Muscle of leg (tissue), 16 donors: ENCODE results near the gene SIX5. TPM values are rescaled to one million over a fixed set of nuclear protein-coding genes. Genes with fewer than 3 reads are reported as not detected.

Experiments
- DNase-seq: peaks from one replicate; pipeline ENCODE4 v3.0.0; 2013
- H3K27ac ChIP-seq: one replicate; pipeline ENCODE4 v1.5.1; 2013; ENCODE audit warnings: mild to moderate bottlenecking, low read length, control low read depth
- H3K27me3 ChIP-seq: one replicate; pipeline ENCODE4 v1.6.1; 2013; ENCODE audit warnings: low read length; ENCODE audit not compliant: control insufficient read depth, insufficient read depth
- H3K36me3 ChIP-seq: one replicate; pipeline ENCODE4 v1.6.1; 2013; ENCODE audit warnings: low read length; ENCODE audit not compliant: control insufficient read depth, insufficient read depth
- H3K4me1 ChIP-seq: one replicate; pipeline ENCODE4 v1.6.1; 2013; ENCODE audit warnings: low read length; ENCODE audit not compliant: control insufficient read depth, insufficient read depth
- H3K4me3 ChIP-seq: one replicate; pipeline ENCODE4 v1.5.1; 2013; ENCODE audit warnings: low read length, control low read depth
- H3K9me3 ChIP-seq: replicated peaks from 2 replicates; pipeline ENCODE4 v1.6.1; 2013; ENCODE audit warnings: low read depth, low read length; ENCODE audit not compliant: control insufficient read depth
- WGBS: methylation state at CpG from one replicate; pipeline ENCODE4 v1.1.5; 2013; ENCODE audit warnings: missing lambda C conversion rate; ENCODE audit not compliant: insufficient coverage; 5-methylcytosine and 5-hydroxymethylcytosine counted together
- long read RNA-seq, 11 donors: transcript quantifications; one replicate each; lab custom pipeline, GENCODE V29; 2026
- polyA plus RNA-seq, 8 donors: library from polyadenylated mRNA; unstranded; fragments of 120-200 nt; gene quantifications; one replicate each; pipeline versions ENCODE4 v1.2.1 to v1.2.3, GENCODE V29; 2013; ENCODE audit warnings: inconsistent platforms in 1 of 8, low replicate concordance in 1 of 8; ENCODE audit not compliant: insufficient read length in 8 of 8, insufficient read depth in 1 of 8
- total RNA-seq: library from RNA; stranded (reverse); fragments of 120-200 nt; gene quantifications from one replicate; pipeline ENCODE4 v1.2.4, GENCODE V29; 2013

Gene SIX5
- total RNA-seq, result 14.9 TPM
- polyA plus RNA-seq, result 10 to 100 TPM; 16.7 to 31.9 (median 25.3) TPM
- long read RNA-seq, donor 1, partial matches to known transcripts, result 0 of 3 reads
- long read RNA-seq, donor 1, other reads (novel, unspliced or antisense), result 0 of 3 reads
- long read RNA-seq, donor 2, result 0 reads
- long read RNA-seq, donor 3, transcript SIX5-205 (3 exons, 2,943 nt), result major isoform, 7 of 14 reads
- long read RNA-seq, donor 3, partial matches to known transcripts, result 6 of 14 reads
- long read RNA-seq, donor 3, other reads (novel, unspliced or antisense), result 0 of 14 reads
- long read RNA-seq, donor 4, partial matches to known transcripts, result 0 of 8 reads
- long read RNA-seq, donor 4, other reads (novel, unspliced or antisense), result 0 of 8 reads
- long read RNA-seq, donor 5, transcript SIX5-205 (3 exons, 2,943 nt), result major isoform, 11 of 24 reads
- long read RNA-seq, donor 5, partial matches to known transcripts, result 9 of 24 reads
- long read RNA-seq, donor 5, other reads (novel, unspliced or antisense), result 0 of 24 reads
- long read RNA-seq, donor 6, transcript SIX5-205 (3 exons, 2,943 nt), result major isoform, 9 of 11 reads
- long read RNA-seq, donor 6, partial matches to known transcripts, result 0 of 11 reads
- long read RNA-seq, donor 6, other reads (novel, unspliced or antisense), result 0 of 11 reads
- long read RNA-seq, donor 7, partial matches to known transcripts, result 0 of 2 reads
- long read RNA-seq, donor 7, other reads (novel, unspliced or antisense), result 0 of 2 reads
- long read RNA-seq, donor 8, partial matches to known transcripts, result 31 of 34 reads
- long read RNA-seq, donor 8, other reads (novel, unspliced or antisense), result 0 of 34 reads
- long read RNA-seq, donor 9, partial matches to known transcripts, result 0 of 4 reads
- long read RNA-seq, donor 9, other reads (novel, unspliced or antisense), result 0 of 4 reads
- long read RNA-seq, donor 10, transcript SIX5-205 (3 exons, 2,943 nt), result major isoform, 5 of 24 reads
- long read RNA-seq, donor 10, partial matches to known transcripts, result 18 of 24 reads
- long read RNA-seq, donor 10, other reads (novel, unspliced or antisense), result 0 of 24 reads
- long read RNA-seq, donor 11, partial matches to known transcripts, result 0 of 5 reads
- long read RNA-seq, donor 11, other reads (novel, unspliced or antisense), result 0 of 5 reads

GRCh38 chr19:45768984-45769782, at the start of gene SIX5:
Gene SIX5, minus strand, starts transcription at chr19:45769252. Its CDS starts 408 bp downstream, at chr19:45768844.
- peak; percentile 99 for DNase-seq
- WGBS, result under 1% methylated on average over 63 of the region's 70 CpGs
- Histone ChIP-seq H3K4me3 (peak within 1 kb of the TSS; percentile 89), H3K36me3 (peaks cover 38% of the 10 kb centered on the region), H3K27me3 (peaks cover 2% of the 10 kb centered on the region), H3K9me3 (no peaks in the 10 kb centered on the region), H3K27ac (peak within 1 kb of the TSS; percentile 100), H3K4me1 (peaks cover 71% of the 10 kb centered on the region)

- H3K9me3 ChIP-seq, result no peaks in the 10 kb centered on the region
- WGBS, result 69% methylated on average over 18 of the region's 19 CpGs
- DNase-seq, result peak; percentile 33
- H3K4me3 ChIP-seq, result no peak overlapping the region
- H3K27ac ChIP-seq, result no peak overlapping the region
- no peaks in the 10 kb centered on the region for H3K27me3 ChIP-seq
- peaks cover 38% of the 10 kb centered on the region for H3K36me3 ChIP-seq
- peaks cover 28% of the 10 kb centered on the region for H3K4me1 ChIP-seq
Measured at GRCh38 chr19:45817725-45818301, 48.8 kb upstream of the SIX5 start.

GRCh38 chr19:45817010-45817724, 48.1 kb upstream of the SIX5 start:
- 25% methylated on average over 14 of the region's 24 CpGs for WGBS
- no peak overlapping the region for H3K4me3 ChIP-seq
- H3K27me3 ChIP-seq, result no peaks in the 10 kb centered on the region
- H3K9me3 ChIP-seq, result no peaks in the 10 kb centered on the region
- H3K4me1 ChIP-seq, result peaks cover 28% of the 10 kb centered on the region
- H3K36me3 ChIP-seq, result peaks cover 31% of the 10 kb centered on the region
- DNase-seq, result peak; percentile 95
- H3K27ac ChIP-seq, result peak overlapping the region; percentile 62

- H3K36me3 ChIP-seq, result peaks cover 26% of the 10 kb centered on the region
- peak overlapping the region; percentile 52 for H3K4me3 ChIP-seq
- 71% methylated on average over 4 of the region's 18 CpGs for WGBS
- peak overlapping the region; percentile 59 for H3K27ac ChIP-seq
- H3K4me1 ChIP-seq, result peaks cover 28% of the 10 kb centered on the region
- DNase-seq, result peak; percentile 40
- no peaks in the 10 kb centered on the region for H3K27me3 ChIP-seq
- H3K9me3 ChIP-seq, result no peaks in the 10 kb centered on the region
Measured at GRCh38 chr19:45816236-45817009, 47.4 kb upstream of the SIX5 start.

- Histone ChIP-seq H3K27me3 (no peaks in the 10 kb centered on the region), H3K27ac (peak overlapping the region; percentile 59), H3K4me3 (peak overlapping the region; percentile 52), H3K36me3 (peaks cover 18% of the 10 kb centered on the region), H3K9me3 (no peaks in the 10 kb centered on the region), H3K4me1 (peaks cover 28% of the 10 kb centered on the region)
- under 1% methylated on average over 20 of the region's 44 CpGs for WGBS
- DNase-seq, result peak; percentile 81
Measured at GRCh38 chr19:45815481-45816216, 46.6 kb upstream of the SIX5 start.

- no peaks in the 10 kb centered on the region for H3K9me3 ChIP-seq
- 13% methylated on average over 40 of the region's 40 CpGs for WGBS
- H3K4me3 ChIP-seq, result peak within 1 kb of the TSS; percentile 52
- peaks cover 12% of the 10 kb centered on the region for H3K36me3 ChIP-seq
- peaks cover 28% of the 10 kb centered on the region for H3K4me1 ChIP-seq
- H3K27ac ChIP-seq, result peak within 1 kb of the TSS; percentile 59
- H3K27me3 ChIP-seq, result no peaks in the 10 kb centered on the region
- no peak for DNase-seq
Measured at GRCh38 chr19:45814851-45815480, 45.9 kb upstream of the SIX5 start, which contains the start of gene RSPH6A. Gene RSPH6A, minus strand, starts transcription at chr19:45815308. Its CDS starts 132 bp downstream, at chr19:45815176.

GRCh38 chr19:45814166-45814780, 45.2 kb upstream of the SIX5 start:
- Histone ChIP-seq H3K4me3 (no peak overlapping the region), H3K36me3 (peaks cover 5% of the 10 kb centered on the region), H3K27ac (no peak overlapping the region), H3K9me3 (no peaks in the 10 kb centered on the region), H3K27me3 (no peaks in the 10 kb centered on the region), H3K4me1 (peaks cover 32% of the 10 kb centered on the region)
- 77% methylated on average over 7 of the region's 12 CpGs for WGBS
- DNase-seq, result peak; percentile 32
